Measurements from ENCODE around the gene RNF121.

Gene RNF121

DNA sequence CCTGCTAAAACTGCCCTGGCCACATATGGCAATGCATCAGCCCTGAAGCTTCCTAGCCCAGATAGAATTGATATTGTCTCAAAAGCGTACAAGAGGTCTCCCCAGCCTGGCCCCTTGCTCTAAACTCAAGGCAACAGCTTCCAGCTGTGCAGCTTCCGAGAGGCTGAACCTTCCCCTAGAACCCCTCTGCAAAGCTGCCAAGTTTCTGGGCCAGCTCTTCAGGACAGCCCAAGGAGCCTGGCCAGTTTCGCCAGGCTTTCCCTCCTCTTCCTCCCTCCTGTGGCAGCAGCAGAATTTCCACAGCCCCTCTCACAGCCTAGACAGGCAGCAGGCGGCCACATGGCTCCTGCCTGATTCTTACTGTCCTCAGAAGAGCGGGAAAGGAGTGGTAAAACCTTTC is 117.0 kb downstream of the RNF121 start:
- no peak for DNase-seq (ENCODE audit: low read depth)

More for the DNA sequence above, 117.0 kb downstream of the RNF121 start:
- no peak overlapping the region for H3K4me3 ChIP-seq (ENCODE audit: low read depth, low read length)
- TF ChIP-seq POLR2A (IDR thresholded peaks at IDR 0.05; ENCODE audit: extremely low read depth, insufficient read length), result no peak
- TF ChIP-seq, protein P1, sequence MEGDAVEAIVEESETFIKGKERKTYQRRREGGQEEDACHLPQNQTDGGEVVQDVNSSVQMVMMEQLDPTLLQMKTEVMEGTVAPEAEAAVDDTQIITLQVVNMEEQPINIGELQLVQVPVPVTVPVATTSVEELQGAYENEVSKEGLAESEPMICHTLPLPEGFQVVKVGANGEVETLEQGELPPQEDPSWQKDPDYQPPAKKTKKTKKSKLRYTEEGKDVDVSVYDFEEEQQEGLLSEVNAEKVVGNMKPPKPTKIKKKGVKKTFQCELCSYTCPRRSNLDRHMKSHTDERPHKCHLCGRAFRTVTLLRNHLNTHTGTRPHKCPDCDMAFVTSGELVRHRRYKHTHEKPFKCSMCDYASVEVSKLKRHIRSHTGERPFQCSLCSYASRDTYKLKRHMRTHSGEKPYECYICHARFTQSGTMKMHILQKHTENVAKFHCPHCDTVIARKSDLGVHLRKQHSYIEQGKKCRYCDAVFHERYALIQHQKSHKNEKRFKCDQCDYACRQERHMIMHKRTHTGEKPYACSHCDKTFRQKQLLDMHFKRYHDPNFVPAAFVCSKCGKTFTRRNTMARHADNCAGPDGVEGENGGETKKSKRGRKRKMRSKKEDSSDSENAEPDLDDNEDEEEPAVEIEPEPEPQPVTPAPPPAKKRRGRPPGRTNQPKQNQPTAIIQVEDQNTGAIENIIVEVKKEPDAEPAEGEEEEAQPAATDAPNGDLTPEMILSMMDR (IDR thresholded peaks at IDR 0.05; ENCODE audit: low read depth, low read length), result no peak

Measured in NB4 (cell line).